DND-41 (cell line): ENCODE results near the gene OASL.

Experiments used
- EZH2 ChIP-seq: IDR thresholded peaks from 3 replicates; pipeline ENCODE4 v1.6.1; 2012; ENCODE audit warnings: borderline replicate concordance, low read depth, mild to moderate bottlenecking, moderate library complexity, low read length, inconsistent platforms; ENCODE audit not compliant: severe bottlenecking
- TF ChIP-seq, protein P1 (sequence below): IDR thresholded peaks from 2 replicates; pipeline ENCODE4 v1.5.1; 2012; ENCODE audit warnings: borderline replicate concordance, low read length, moderate library complexity, mild to moderate bottlenecking; ENCODE audit not compliant: poor library complexity, severe bottlenecking; ENCODE audit errors: extremely low read depth

DNA sequence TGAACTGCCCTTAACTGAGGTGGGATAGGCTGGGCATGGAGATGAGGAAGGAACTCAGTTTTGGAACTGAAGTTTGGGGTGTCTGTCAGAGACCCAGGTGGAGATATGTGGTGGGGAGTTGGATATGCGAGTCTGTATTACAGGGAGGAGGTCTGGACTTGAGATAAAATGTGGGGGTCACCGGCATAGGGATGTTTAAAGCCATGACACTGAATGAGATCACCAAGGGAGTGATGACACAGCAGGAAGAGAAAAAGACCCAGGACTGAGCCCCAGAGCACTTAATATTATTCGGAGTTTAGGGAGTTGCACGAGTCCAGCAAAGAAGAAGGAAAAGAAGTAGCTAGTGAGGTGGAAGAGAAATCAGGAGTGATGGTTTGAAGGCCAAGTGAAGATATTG is 4.0 kb upstream of the OASL start:
- TF ChIP-seq, protein P1, sequence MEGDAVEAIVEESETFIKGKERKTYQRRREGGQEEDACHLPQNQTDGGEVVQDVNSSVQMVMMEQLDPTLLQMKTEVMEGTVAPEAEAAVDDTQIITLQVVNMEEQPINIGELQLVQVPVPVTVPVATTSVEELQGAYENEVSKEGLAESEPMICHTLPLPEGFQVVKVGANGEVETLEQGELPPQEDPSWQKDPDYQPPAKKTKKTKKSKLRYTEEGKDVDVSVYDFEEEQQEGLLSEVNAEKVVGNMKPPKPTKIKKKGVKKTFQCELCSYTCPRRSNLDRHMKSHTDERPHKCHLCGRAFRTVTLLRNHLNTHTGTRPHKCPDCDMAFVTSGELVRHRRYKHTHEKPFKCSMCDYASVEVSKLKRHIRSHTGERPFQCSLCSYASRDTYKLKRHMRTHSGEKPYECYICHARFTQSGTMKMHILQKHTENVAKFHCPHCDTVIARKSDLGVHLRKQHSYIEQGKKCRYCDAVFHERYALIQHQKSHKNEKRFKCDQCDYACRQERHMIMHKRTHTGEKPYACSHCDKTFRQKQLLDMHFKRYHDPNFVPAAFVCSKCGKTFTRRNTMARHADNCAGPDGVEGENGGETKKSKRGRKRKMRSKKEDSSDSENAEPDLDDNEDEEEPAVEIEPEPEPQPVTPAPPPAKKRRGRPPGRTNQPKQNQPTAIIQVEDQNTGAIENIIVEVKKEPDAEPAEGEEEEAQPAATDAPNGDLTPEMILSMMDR = no peak
- TF ChIP-seq EZH2 = no peak
